HCT116 (cell line): ENCODE results near the gene PBX3.

Source experiments
- CTCF ChIP-seq, 3 experiments: fragments of 200-600 bp in 1 of 3; sonication (generic) in 1 of 3; IDR thresholded peaks in 2 of 3; conservative IDR thresholded peaks in 1 of 3; 2 replicates each; pipeline ENCODE4 v1.5.1; 2012 to 2017; ENCODE audit warnings: low read depth in 2 of 3, low read length in 2 of 3, antibody characterized with exemption in 1 of 3, borderline replicate concordance in 1 of 3, control low read depth in 1 of 3, mild to moderate bottlenecking in 1 of 3, mixed read lengths in 1 of 3, mixed run types in 1 of 3, moderate library complexity in 1 of 3; ENCODE audit not compliant: insufficient read depth in 1 of 3
- EZH2phosphoT487 ChIP-seq: fragments of 200-600 bp; IDR thresholded peaks from 2 replicates; pipeline ENCODE4 v1.6.1; 2018; ENCODE audit warnings: antibody characterized with exemption, borderline replicate concordance
- POLR2A ChIP-seq: IDR thresholded peaks from 2 replicates; pipeline ENCODE4 v1.7.0; 2011; ENCODE audit warnings: borderline replicate concordance; ENCODE audit not compliant: insufficient read depth, insufficient read length; ENCODE audit errors: extremely low read depth
- POLR2AphosphoS5 ChIP-seq: IDR thresholded peaks from 2 replicates; pipeline ENCODE4 v1.6.1; 2011; ENCODE audit warnings: mild to moderate bottlenecking, low read depth, low read length, moderate library complexity
- RAD21 ChIP-seq: IDR thresholded peaks from 2 replicates; pipeline ENCODE4 v1.6.1; 2012; ENCODE audit warnings: low read depth, mild to moderate bottlenecking
- REST ChIP-seq: IDR thresholded peaks from 2 replicates; pipeline ENCODE4 v1.6.1; 2012; ENCODE audit warnings: low read depth
- TCF7L2 ChIP-seq: IDR thresholded peaks from 2 replicates; pipeline ENCODE4 v1.7.0; 2011; ENCODE audit warnings: borderline replicate concordance, inconsistent platforms; ENCODE audit not compliant: insufficient read depth, insufficient read length; ENCODE audit errors: extremely low read depth
- ZFX ChIP-seq: fragments of 450-650 bp; IDR thresholded peaks from 2 replicates; pipeline ENCODE4 v1.6.1; 2017
- ZNF274 ChIP-seq: fragments of 200-500 bp; sonication (Bioruptor generic); IDR thresholded peaks from 2 replicates; pipeline ENCODE4 v1.6.1; 2014; ENCODE audit warnings: mild to moderate bottlenecking, low read depth, low read length, inconsistent platforms
- TF ChIP-seq, protein P1 (sequence below): IDR thresholded peaks from 2 replicates; pipeline ENCODE4 v1.6.1; 2011; ENCODE audit warnings: mild to moderate bottlenecking, low read length, moderate library complexity; ENCODE audit not compliant: insufficient replicate concordance; ENCODE audit errors: extremely low read depth
- TF ChIP-seq, protein P2 (sequence below): IDR thresholded peaks from 2 replicates; pipeline ENCODE4 v1.6.1; 2012

DNA sequence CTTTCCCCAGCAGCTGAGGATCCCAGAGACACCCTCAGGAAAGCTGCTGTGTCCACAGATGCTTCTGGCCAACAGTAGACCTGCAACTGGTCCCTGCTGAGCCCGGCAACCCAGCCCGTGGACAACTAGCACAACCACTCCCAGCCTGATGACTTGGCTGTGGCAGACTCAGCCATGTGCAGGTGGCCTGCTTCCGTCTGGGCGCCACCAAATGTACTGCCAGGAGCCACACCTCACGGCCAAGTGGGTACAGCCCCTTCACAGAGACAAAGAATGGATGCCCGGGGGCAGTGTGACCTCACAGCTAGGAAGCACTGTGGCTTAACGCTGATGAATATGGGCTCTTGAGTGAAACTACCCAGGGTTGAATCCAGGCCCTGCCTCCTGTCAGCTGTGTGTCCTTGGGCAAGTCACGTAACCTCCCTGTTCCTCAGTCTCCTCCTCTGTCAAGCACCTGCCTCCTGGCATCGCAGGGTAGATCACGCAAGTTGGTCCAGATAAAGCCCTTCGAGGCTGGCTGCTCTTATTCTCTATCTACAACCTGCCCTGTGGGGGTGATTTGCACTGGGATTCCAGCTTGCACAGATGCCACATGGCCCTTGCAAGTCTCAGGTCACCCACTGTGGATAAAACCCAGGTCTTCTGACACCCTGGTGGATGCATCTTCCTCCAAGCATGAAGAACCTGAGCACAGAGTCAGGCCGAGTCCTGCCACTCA, 225.0 kb downstream of the PBX3 start:
- TF ChIP-seq CTCF (IDR thresholded peaks at IDR 0.05 in 2 of 3, conservative IDR thresholded peaks at IDR 0.05 in 1 of 3; ENCODE audit: borderline replicate concordance in 1 of 3, insufficient read depth in 1 of 3, low read depth in 2 of 3, low read length in 2 of 3) (no peak), REST (no peak), ZNF274 (no peak), RAD21 (no peak), POLR2A (no peak), EZH2phosphoT487 (no peak), POLR2AphosphoS5 (no peak), TCF7L2 (no peak), ZFX (no peak)
- TF ChIP-seq, protein P1, sequence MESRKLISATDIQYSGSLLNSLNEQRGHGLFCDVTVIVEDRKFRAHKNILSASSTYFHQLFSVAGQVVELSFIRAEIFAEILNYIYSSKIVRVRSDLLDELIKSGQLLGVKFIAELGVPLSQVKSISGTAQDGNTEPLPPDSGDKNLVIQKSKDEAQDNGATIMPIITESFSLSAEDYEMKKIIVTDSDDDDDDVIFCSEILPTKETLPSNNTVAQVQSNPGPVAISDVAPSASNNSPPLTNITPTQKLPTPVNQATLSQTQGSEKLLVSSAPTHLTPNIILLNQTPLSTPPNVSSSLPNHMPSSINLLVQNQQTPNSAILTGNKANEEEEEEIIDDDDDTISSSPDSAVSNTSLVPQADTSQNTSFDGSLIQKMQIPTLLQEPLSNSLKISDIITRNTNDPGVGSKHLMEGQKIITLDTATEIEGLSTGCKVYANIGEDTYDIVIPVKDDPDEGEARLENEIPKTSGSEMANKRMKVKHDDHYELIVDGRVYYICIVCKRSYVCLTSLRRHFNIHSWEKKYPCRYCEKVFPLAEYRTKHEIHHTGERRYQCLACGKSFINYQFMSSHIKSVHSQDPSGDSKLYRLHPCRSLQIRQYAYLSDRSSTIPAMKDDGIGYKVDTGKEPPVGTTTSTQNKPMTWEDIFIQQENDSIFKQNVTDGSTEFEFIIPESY: no peak
- TF ChIP-seq, protein P2, sequence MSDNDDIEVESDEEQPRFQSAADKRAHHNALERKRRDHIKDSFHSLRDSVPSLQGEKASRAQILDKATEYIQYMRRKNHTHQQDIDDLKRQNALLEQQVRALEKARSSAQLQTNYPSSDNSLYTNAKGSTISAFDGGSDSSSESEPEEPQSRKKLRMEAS: no peak
